Measurements from ENCODE around the gene LRRC70.

DNA sequence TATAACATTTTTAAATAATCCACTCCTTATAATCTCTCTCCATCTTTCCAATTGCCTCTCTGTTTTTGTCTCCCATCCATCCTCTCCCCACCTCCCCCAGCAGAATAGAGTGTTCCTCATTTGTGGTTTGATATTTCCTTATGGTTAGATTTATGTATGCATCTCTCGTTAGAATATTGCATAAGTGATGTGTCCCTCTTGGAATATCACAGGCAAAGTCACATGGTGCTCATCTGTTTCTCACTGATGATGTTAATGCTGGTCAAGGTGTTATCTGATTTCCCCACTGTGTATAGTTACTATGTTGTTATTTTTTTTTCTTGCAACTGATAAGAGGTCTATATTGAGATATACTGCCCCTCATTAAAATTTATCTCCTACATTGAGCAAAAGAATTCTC, 3.1 kb upstream of the LRRC70 start:
- TF ChIP-seq, protein P1, sequence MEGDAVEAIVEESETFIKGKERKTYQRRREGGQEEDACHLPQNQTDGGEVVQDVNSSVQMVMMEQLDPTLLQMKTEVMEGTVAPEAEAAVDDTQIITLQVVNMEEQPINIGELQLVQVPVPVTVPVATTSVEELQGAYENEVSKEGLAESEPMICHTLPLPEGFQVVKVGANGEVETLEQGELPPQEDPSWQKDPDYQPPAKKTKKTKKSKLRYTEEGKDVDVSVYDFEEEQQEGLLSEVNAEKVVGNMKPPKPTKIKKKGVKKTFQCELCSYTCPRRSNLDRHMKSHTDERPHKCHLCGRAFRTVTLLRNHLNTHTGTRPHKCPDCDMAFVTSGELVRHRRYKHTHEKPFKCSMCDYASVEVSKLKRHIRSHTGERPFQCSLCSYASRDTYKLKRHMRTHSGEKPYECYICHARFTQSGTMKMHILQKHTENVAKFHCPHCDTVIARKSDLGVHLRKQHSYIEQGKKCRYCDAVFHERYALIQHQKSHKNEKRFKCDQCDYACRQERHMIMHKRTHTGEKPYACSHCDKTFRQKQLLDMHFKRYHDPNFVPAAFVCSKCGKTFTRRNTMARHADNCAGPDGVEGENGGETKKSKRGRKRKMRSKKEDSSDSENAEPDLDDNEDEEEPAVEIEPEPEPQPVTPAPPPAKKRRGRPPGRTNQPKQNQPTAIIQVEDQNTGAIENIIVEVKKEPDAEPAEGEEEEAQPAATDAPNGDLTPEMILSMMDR (IDR thresholded peaks at IDR 0.05; ENCODE audit: poor library complexity, severe bottlenecking): no peak
- no peak for TF ChIP-seq RAD21 (conservative IDR thresholded peaks at IDR 0.05)
- TF ChIP-seq EZH2 (IDR thresholded peaks at IDR 0.05; ENCODE audit: borderline replicate concordance, insufficient read depth, low read length, poor library complexity, severe bottlenecking): no peak
- no peak for TF ChIP-seq POLR2AphosphoS5 (IDR thresholded peaks at IDR 0.05)
- no peak for TF ChIP-seq EP300 (conservative IDR thresholded peaks at IDR 0.05; ENCODE audit: poor library complexity, severe bottlenecking)
- TF ChIP-seq TAF1 (IDR thresholded peaks at IDR 0.05; ENCODE audit: low read depth): no peak
- TF ChIP-seq, protein P2, sequence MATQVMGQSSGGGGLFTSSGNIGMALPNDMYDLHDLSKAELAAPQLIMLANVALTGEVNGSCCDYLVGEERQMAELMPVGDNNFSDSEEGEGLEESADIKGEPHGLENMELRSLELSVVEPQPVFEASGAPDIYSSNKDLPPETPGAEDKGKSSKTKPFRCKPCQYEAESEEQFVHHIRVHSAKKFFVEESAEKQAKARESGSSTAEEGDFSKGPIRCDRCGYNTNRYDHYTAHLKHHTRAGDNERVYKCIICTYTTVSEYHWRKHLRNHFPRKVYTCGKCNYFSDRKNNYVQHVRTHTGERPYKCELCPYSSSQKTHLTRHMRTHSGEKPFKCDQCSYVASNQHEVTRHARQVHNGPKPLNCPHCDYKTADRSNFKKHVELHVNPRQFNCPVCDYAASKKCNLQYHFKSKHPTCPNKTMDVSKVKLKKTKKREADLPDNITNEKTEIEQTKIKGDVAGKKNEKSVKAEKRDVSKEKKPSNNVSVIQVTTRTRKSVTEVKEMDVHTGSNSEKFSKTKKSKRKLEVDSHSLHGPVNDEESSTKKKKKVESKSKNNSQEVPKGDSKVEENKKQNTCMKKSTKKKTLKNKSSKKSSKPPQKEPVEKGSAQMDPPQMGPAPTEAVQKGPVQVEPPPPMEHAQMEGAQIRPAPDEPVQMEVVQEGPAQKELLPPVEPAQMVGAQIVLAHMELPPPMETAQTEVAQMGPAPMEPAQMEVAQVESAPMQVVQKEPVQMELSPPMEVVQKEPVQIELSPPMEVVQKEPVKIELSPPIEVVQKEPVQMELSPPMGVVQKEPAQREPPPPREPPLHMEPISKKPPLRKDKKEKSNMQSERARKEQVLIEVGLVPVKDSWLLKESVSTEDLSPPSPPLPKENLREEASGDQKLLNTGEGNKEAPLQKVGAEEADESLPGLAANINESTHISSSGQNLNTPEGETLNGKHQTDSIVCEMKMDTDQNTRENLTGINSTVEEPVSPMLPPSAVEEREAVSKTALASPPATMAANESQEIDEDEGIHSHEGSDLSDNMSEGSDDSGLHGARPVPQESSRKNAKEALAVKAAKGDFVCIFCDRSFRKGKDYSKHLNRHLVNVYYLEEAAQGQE (IDR thresholded peaks at IDR 0.05; ENCODE audit: borderline replicate concordance): no peak
